GM23338 (cell line): ENCODE measurements around the gene MGLL. TPM values are rescaled to one million over a fixed set of nuclear protein-coding genes. Genes with fewer than 3 reads are reported as not detected.

Experiments used
- ATAC-seq: fragments of 200-7000 bp; cut with Tn5 transposase; 3 replicates; pipeline ENCODE4 v1.9.1; 2020
- DNase-seq: peaks from one replicate; pipeline ENCODE4 v3.0.0-alpha.2; 2015; ENCODE audit warnings: low spot score
- H2AFZ ChIP-seq: fragments of 200-600 bp; sonication (generic); 2 replicates; pipeline ENCODE4 v1.8.0; 2016; ENCODE audit warnings: antibody characterized with exemption, mild to moderate bottlenecking, moderate library complexity
- H3F3A ChIP-seq: fragments of 200-600 bp; sonication (generic); replicated peaks from 2 replicates; pipeline ENCODE4 v1.8.0; 2017; ENCODE audit warnings: antibody characterized with exemption, mixed run types, low read depth
- H3K27ac ChIP-seq: fragments of 200-600 bp; sonication (generic); 2 replicates; pipeline ENCODE4 v1.6.1; 2016; ENCODE audit warnings: low read depth
- H3K27me3 ChIP-seq: fragments of 200-600 bp; sonication (generic); 2 replicates; pipeline ENCODE4 v1.8.0; 2016; ENCODE audit warnings: mild to moderate bottlenecking, mixed run types, moderate library complexity; ENCODE audit not compliant: insufficient read depth
- H3K36me3 ChIP-seq: fragments of 200-600 bp; sonication (generic); 2 replicates; pipeline ENCODE4 v1.8.0; 2016; ENCODE audit warnings: mild to moderate bottlenecking; ENCODE audit not compliant: insufficient read depth
- H3K4me1 ChIP-seq: fragments of 200-600 bp; sonication (generic); 2 replicates; pipeline ENCODE4 v1.8.0; 2016; ENCODE audit warnings: mild to moderate bottlenecking, moderate library complexity; ENCODE audit not compliant: insufficient read depth
- H3K4me2 ChIP-seq: fragments of 200-600 bp; sonication (generic); 2 replicates; pipeline ENCODE4 v1.7.1; 2017; ENCODE audit warnings: mixed run types
- H3K4me3 ChIP-seq: fragments of 200-600 bp; sonication (generic); 2 replicates; pipeline ENCODE4 v1.6.1; 2016; ENCODE audit warnings: mixed run types
- H3K79me2 ChIP-seq: fragments of 200-600 bp; sonication (generic); replicated peaks from 2 replicates; pipeline ENCODE4 v1.8.0; 2017; ENCODE audit warnings: mild to moderate bottlenecking; ENCODE audit not compliant: insufficient read depth
- H3K9me2 ChIP-seq: fragments of 200-600 bp; sonication (generic); 2 replicates; pipeline ENCODE4 v1.8.0; 2017; ENCODE audit not compliant: insufficient read depth
- H4K20me1 ChIP-seq: fragments of 200-600 bp; sonication (generic); replicated peaks from 2 replicates; pipeline ENCODE4 v1.8.0; 2017; ENCODE audit warnings: mild to moderate bottlenecking; ENCODE audit not compliant: insufficient read depth
- H3K27ac Mint-ChIP-seq: 2 replicates; pipeline ENCODE4 v1.8.0; 2020; ENCODE audit warnings: inconsistent platforms, mild to moderate bottlenecking, moderate library complexity, mixed read lengths
- H3K27me3 Mint-ChIP-seq: 3 replicates; pipeline ENCODE4 v1.8.0; 2022; ENCODE audit warnings: low read depth, mild to moderate bottlenecking, moderate library complexity, mixed read lengths, inconsistent platforms; ENCODE audit not compliant: insufficient read depth, poor library complexity
- H3K36me3 Mint-ChIP-seq: 3 replicates; pipeline ENCODE4 v1.8.0; 2021; ENCODE audit warnings: low read depth, mild to moderate bottlenecking, inconsistent platforms, moderate library complexity, mixed read lengths
- H3K4me1 Mint-ChIP-seq: 3 replicates; pipeline ENCODE4 v1.8.0; 2020; ENCODE audit warnings: mild to moderate bottlenecking, inconsistent platforms, mixed read lengths
- H3K4me3 Mint-ChIP-seq: 3 replicates; pipeline ENCODE4 v1.8.0; 2021; ENCODE audit warnings: moderate library complexity, mild to moderate bottlenecking, inconsistent platforms, mixed read lengths
- H3K9me3 Mint-ChIP-seq: 3 replicates; pipeline ENCODE4 v1.8.0; 2020; ENCODE audit warnings: moderate library complexity, mild to moderate bottlenecking, inconsistent platforms, mixed read lengths
- CREB1 ChIP-seq: fragments of 250-450 bp; sonication (Bioruptor Pico); IDR thresholded peaks from 2 replicates; pipeline ENCODE4 v1.5.0; 2020; ENCODE audit warnings: low read depth, mild to moderate bottlenecking, moderate library complexity
- EZH2 ChIP-seq: fragments of 200-600 bp; sonication (generic); IDR thresholded peaks from one replicate; pipeline ENCODE4 v1.8.0; 2017; ENCODE audit warnings: antibody characterized with exemption, mild to moderate bottlenecking, low read depth; ENCODE audit not compliant: unreplicated experiment
- EZH2phosphoT487 ChIP-seq: fragments of 200-600 bp; sonication (generic); IDR thresholded peaks from one replicate; pipeline ENCODE4 v1.8.1; 2018; ENCODE audit warnings: antibody characterized with exemption; ENCODE audit not compliant: unreplicated experiment
- JUNB ChIP-seq: IDR thresholded peaks from one replicate; pipeline ENCODE4 v1.6.1; 2016; ENCODE audit warnings: antibody characterized with exemption; ENCODE audit not compliant: unreplicated experiment
- NANOG ChIP-seq: IDR thresholded peaks from 2 replicates; pipeline ENCODE4 v1.6.1; 2016; ENCODE audit warnings: antibody characterized with exemption, borderline replicate concordance
- POLR2AphosphoS5 ChIP-seq: IDR thresholded peaks from 2 replicates; pipeline ENCODE4 v1.6.1; 2016; ENCODE audit warnings: antibody characterized with exemption, low read depth
- STAT1 ChIP-seq: IDR thresholded peaks from one replicate; pipeline ENCODE4 v1.6.1; 2016; ENCODE audit warnings: antibody characterized with exemption; ENCODE audit not compliant: unreplicated experiment
- ZNF114 ChIP-seq: fragments of 250-450 bp; sonication (Bioruptor Pico); IDR thresholded peaks from 2 replicates; pipeline ENCODE4 v1.5.0; 2020; ENCODE audit warnings: mild to moderate bottlenecking, moderate library complexity
- ZNF331 ChIP-seq: fragments of 250-450 bp; sonication (Bioruptor Pico); IDR thresholded peaks from 2 replicates; pipeline ENCODE4 v1.5.0; 2020; ENCODE audit warnings: low read depth, mild to moderate bottlenecking, moderate library complexity
- polyA plus RNA-seq: library from polyadenylated mRNA; unstranded; fragments of >200 nt; fragmentation: Nextera tagmentation; extraction: Ambion mirVana; gene quantifications from 2 replicates; pipeline ENCODE4 v1.2.1, GENCODE V29; 2016
- total RNA-seq: library from RNA; depleted of rRNA; stranded (reverse); fragments of >200 nt; shearing (Covaris generic); gene quantifications from 2 replicates; pipeline ENCODE4 v1.2.3, GENCODE V29; 2014
- TF ChIP-seq, protein P1 (sequence below): IDR thresholded peaks from one replicate; pipeline ENCODE4 v1.6.1; 2018; ENCODE audit warnings: antibody characterized with exemption; ENCODE audit not compliant: unreplicated experiment
- TF ChIP-seq, protein P2 (sequence below), 2 experiments: fragments of 200-600 bp in 1 of 2; sonication (generic) in 1 of 2; conservative IDR thresholded peaks; 2 replicates each; pipeline versions ENCODE4 v1.5.1 to v1.6.1; 2016 to 2017; ENCODE audit warnings: antibody characterized with exemption in 2 of 2, low read depth in 2 of 2, mild to moderate bottlenecking in 2 of 2, moderate library complexity in 1 of 2
- TF ChIP-seq, protein P3 (sequence below): IDR thresholded peaks from 2 replicates; pipeline ENCODE4 v1.6.1; 2016; ENCODE audit warnings: antibody characterized with exemption

MGLL gene
- total and polyA plus RNA-seq, 2 experiments from 2014 or later, result 0.71 to 0.83 TPM

DNA sequence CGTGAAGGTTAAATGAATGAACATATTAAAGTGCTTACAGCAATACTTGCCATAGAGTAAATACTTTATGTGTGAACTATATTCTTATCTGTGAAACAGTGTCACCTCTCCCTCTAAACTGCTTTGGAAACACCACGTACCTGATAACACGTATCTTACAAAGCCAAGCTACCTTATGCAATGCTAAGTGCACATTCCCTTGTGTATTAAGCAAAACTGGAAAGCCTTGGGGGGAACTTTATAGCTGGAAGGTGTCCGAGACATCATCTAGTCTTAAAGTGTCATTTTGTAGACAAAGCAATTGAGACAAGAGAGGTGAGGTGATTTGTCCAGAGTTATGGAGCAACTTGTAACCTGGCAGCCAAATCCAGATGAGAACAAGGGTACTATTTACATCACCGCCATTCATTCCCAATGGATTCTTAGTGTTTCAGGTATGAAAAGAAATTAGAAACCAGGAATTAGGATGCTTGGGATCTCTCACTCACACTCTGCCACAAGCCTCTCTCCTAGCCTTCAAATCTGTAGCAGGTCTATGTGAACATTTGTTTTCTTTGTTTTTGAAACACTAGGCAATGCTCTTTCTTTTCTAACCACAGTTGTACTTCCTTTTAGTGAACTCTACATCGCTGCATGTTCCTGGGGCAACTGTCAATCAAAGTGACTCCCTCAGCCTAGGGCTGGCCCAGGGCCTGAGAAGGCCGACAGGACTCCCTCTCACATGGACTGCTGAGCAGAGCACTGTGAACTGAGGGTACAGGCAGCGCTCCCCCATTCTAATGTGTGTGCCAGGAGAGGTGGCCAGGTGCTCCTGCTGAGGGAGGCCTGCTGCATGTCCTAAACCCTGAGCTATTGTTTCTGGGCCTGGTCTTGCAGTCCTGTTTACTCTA, 13.9 kb upstream of the MGLL start:
- H3K4me3 ChIP-seq, result no peak overlapping the region
- H4K20me1 ChIP-seq, result no peaks in the 10 kb centered on the region
- no peaks in the 10 kb centered on the region for H3K36me3 ChIP-seq
- Mint-ChIP-seq H3K4me1 (peaks cover 4% of the 10 kb centered on the region; the same call in 2 of the 3 replicates), H3K27ac (no peak overlapping the region), H3K27me3 (no peaks in the 10 kb centered on the region), H3K9me3 (no peaks in the 10 kb centered on the region), H3K36me3 (no peaks in the 10 kb centered on the region), H3K4me3 (no peak overlapping the region)
- H3K4me2 ChIP-seq, result no peak overlapping the region
- H3K27me3 ChIP-seq, result no peaks in the 10 kb centered on the region
- no peak overlapping the region for H3K27ac ChIP-seq
- no peaks in the 10 kb centered on the region for H3K4me1 ChIP-seq
- H2AFZ ChIP-seq, result no peak overlapping the region
- ATAC-seq, result no peak; the same call in 2 of the 3 replicates
- DNase-seq, result no peak
- no peaks in the 10 kb centered on the region for H3K9me2 ChIP-seq
- TF ChIP-seq STAT1, result no peak
- TF ChIP-seq, protein P1, sequence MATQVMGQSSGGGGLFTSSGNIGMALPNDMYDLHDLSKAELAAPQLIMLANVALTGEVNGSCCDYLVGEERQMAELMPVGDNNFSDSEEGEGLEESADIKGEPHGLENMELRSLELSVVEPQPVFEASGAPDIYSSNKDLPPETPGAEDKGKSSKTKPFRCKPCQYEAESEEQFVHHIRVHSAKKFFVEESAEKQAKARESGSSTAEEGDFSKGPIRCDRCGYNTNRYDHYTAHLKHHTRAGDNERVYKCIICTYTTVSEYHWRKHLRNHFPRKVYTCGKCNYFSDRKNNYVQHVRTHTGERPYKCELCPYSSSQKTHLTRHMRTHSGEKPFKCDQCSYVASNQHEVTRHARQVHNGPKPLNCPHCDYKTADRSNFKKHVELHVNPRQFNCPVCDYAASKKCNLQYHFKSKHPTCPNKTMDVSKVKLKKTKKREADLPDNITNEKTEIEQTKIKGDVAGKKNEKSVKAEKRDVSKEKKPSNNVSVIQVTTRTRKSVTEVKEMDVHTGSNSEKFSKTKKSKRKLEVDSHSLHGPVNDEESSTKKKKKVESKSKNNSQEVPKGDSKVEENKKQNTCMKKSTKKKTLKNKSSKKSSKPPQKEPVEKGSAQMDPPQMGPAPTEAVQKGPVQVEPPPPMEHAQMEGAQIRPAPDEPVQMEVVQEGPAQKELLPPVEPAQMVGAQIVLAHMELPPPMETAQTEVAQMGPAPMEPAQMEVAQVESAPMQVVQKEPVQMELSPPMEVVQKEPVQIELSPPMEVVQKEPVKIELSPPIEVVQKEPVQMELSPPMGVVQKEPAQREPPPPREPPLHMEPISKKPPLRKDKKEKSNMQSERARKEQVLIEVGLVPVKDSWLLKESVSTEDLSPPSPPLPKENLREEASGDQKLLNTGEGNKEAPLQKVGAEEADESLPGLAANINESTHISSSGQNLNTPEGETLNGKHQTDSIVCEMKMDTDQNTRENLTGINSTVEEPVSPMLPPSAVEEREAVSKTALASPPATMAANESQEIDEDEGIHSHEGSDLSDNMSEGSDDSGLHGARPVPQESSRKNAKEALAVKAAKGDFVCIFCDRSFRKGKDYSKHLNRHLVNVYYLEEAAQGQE, result no peak
- TF ChIP-seq, protein P2, sequence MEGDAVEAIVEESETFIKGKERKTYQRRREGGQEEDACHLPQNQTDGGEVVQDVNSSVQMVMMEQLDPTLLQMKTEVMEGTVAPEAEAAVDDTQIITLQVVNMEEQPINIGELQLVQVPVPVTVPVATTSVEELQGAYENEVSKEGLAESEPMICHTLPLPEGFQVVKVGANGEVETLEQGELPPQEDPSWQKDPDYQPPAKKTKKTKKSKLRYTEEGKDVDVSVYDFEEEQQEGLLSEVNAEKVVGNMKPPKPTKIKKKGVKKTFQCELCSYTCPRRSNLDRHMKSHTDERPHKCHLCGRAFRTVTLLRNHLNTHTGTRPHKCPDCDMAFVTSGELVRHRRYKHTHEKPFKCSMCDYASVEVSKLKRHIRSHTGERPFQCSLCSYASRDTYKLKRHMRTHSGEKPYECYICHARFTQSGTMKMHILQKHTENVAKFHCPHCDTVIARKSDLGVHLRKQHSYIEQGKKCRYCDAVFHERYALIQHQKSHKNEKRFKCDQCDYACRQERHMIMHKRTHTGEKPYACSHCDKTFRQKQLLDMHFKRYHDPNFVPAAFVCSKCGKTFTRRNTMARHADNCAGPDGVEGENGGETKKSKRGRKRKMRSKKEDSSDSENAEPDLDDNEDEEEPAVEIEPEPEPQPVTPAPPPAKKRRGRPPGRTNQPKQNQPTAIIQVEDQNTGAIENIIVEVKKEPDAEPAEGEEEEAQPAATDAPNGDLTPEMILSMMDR (conservative IDR thresholded peaks at IDR 0.05; ENCODE audit: low read depth in 2 of 2), result no peak
- TF ChIP-seq CREB1, result no peak
- TF ChIP-seq POLR2AphosphoS5, result no peak
- no peaks in the 10 kb centered on the region for H3F3A ChIP-seq
- no peaks in the 10 kb centered on the region for H3K79me2 ChIP-seq

DNA sequence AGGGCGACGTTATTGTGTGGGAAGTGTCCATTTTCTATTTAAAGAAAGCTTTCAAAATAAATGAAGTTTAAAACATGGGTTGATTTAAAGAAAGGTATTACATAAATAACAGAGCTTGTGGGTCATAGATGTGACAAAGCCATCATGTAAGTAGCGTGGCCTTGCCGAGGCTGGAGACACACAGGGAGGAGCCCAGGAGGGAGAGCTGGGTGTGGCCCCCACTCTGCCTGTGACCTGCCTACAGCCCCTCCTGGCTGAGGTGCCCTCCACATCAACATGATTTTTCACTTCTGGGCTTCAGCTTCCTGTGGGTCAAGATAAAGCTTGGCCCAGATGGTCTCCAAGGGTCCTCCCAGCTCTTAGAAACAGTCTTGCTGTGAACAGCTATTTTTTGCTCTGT, 12.5 kb upstream of the MGLL start:
- no peaks in the 10 kb centered on the region for H3K27me3 Mint-ChIP-seq
- H3K4me1 ChIP-seq, result no peaks in the 10 kb centered on the region
- H2AFZ ChIP-seq, result no peak overlapping the region
- no peaks in the 10 kb centered on the region for H4K20me1 ChIP-seq
- H3F3A ChIP-seq, result no peaks in the 10 kb centered on the region
- no peaks in the 10 kb centered on the region; the same call in 2 of the 3 replicates for H3K36me3 Mint-ChIP-seq
- no peak overlapping the region for H3K27ac ChIP-seq
- no peak for DNase-seq
- no peaks in the 10 kb centered on the region for H3K36me3 ChIP-seq
- H3K4me3 ChIP-seq, result no peak overlapping the region
- H3K4me2 ChIP-seq, result no peak overlapping the region
- no peak overlapping the region for H3K27ac Mint-ChIP-seq
- no peaks in the 10 kb centered on the region for H3K27me3 ChIP-seq
- ATAC-seq, result no peak
- H3K9me2 ChIP-seq, result no peaks in the 10 kb centered on the region
- peaks cover 11% of the 10 kb centered on the region for H3K4me1 Mint-ChIP-seq
- H3K4me3 Mint-ChIP-seq, result no peak overlapping the region
- H3K79me2 ChIP-seq, result no peaks in the 10 kb centered on the region
- peaks cover under 1% of the 10 kb centered on the region; the same call in 2 of the 3 replicates for H3K9me3 Mint-ChIP-seq
- TF ChIP-seq, protein P3, sequence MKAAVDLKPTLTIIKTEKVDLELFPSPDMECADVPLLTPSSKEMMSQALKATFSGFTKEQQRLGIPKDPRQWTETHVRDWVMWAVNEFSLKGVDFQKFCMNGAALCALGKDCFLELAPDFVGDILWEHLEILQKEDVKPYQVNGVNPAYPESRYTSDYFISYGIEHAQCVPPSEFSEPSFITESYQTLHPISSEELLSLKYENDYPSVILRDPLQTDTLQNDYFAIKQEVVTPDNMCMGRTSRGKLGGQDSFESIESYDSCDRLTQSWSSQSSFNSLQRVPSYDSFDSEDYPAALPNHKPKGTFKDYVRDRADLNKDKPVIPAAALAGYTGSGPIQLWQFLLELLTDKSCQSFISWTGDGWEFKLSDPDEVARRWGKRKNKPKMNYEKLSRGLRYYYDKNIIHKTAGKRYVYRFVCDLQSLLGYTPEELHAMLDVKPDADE, result no peak
- TF ChIP-seq ZNF114 (CRISPR knock-in tag) (no peak), NANOG (no peak), CREB1 (no peak), STAT1 (no peak), ZNF331 (no peak), EZH2 (no peak), EZH2phosphoT487 (no peak), POLR2AphosphoS5 (no peak), JUNB (no peak)
- TF ChIP-seq, protein P2 (conservative IDR thresholded peaks at IDR 0.05; ENCODE audit: low read depth in 2 of 2), result no peak
